WTC11 (cell line): ENCODE results near the gene BRK1. TPM values are rescaled to one million over a fixed set of nuclear protein-coding genes. Genes with fewer than 3 reads are reported as not detected.
A peak's percentile ranks its signal among the peaks of the same experiment; 100 is the strongest.

Source experiments
- ATAC-seq: fragments of 200-7000 bp; cut with Tn5 transposase; 2 replicates; pipeline ENCODE4 v1.10.0; 2021; ENCODE audit warnings: mild to moderate bottlenecking, moderate library complexity
- CTCF ChIA-PET: fragments of 300-600 bp; sonication (Branson Sonifier 250); formaldehyde crosslinking; loops from one replicate; lab custom pipeline; 2021; ENCODE audit warnings: antibody characterized with exemption; lab: Charles Lee
- POLR2A ChIA-PET: fragments of 350-600 bp; sonication (Branson Sonifier 250); formaldehyde crosslinking; loops from one replicate; lab custom pipeline; 2021; ENCODE audit warnings: antibody characterized with exemption; lab: Charles Lee
- DNase-seq: peaks from one replicate; pipeline ENCODE4 v3.0.0; 2021; ENCODE audit warnings: low spot score
- H3K27ac Mint-ChIP-seq: 2 replicates; pipeline ENCODE4 v1.8.0; 2021; ENCODE audit warnings: mixed read lengths
- H3K27me3 Mint-ChIP-seq: 2 replicates; pipeline ENCODE4 v1.8.0; 2021; ENCODE audit warnings: low read depth, mild to moderate bottlenecking, moderate library complexity, mixed read lengths
- H3K36me3 Mint-ChIP-seq: 2 replicates; pipeline ENCODE4 v1.8.0; 2021; ENCODE audit warnings: mixed read lengths
- H3K4me1 Mint-ChIP-seq: 2 replicates; pipeline ENCODE4 v1.8.0; 2022; ENCODE audit warnings: mixed read lengths
- H3K4me3 Mint-ChIP-seq: 2 replicates; pipeline ENCODE4 v1.8.0; 2021; ENCODE audit warnings: mild to moderate bottlenecking, moderate library complexity, mixed read lengths
- H3K9me3 Mint-ChIP-seq: 2 replicates; pipeline ENCODE4 v1.8.0; 2021; ENCODE audit warnings: mixed read lengths
- ATF1 ChIP-seq: sonication (generic); formaldehyde crosslinking; IDR thresholded peaks from 2 replicates; pipeline ENCODE4 v1.8.1; 2023; ENCODE audit warnings: mild to moderate bottlenecking, moderate library complexity, missing genetic modification reagents
- ATF2 ChIP-seq: sonication (generic); formaldehyde crosslinking; IDR thresholded peaks from 2 replicates; pipeline ENCODE4 v1.8.1; 2022; ENCODE audit warnings: low read depth, missing genetic modification reagents, borderline replicate concordance
- CDX4 ChIP-seq: fragments of 250-450 bp; sonication (Bioruptor Pico); IDR thresholded peaks from 2 replicates; pipeline ENCODE4 v1.9.0; 2021; ENCODE audit warnings: moderate library complexity, mild to moderate bottlenecking, inconsistent platforms, borderline replicate concordance
- FOXJ3 ChIP-seq: sonication (generic); formaldehyde crosslinking; IDR thresholded peaks from 2 replicates; pipeline ENCODE4 v1.9.0; 2021; ENCODE audit warnings: missing genetic modification reagents, mild to moderate bottlenecking, borderline replicate concordance
- FOXP1 ChIP-seq: sonication (generic); formaldehyde crosslinking; IDR thresholded peaks from 2 replicates; pipeline ENCODE4 v1.8.0; 2022; ENCODE audit warnings: missing genetic modification reagents, mild to moderate bottlenecking, moderate library complexity, borderline replicate concordance
- FOXP4 ChIP-seq: sonication (generic); formaldehyde crosslinking; IDR thresholded peaks from 2 replicates; pipeline ENCODE4 v1.8.0; 2022; ENCODE audit warnings: mild to moderate bottlenecking, missing genetic modification reagents
- HMGXB4 ChIP-seq: sonication (generic); formaldehyde crosslinking; IDR thresholded peaks from 2 replicates; pipeline ENCODE4 v1.8.1; 2023; ENCODE audit warnings: mild to moderate bottlenecking, moderate library complexity, missing genetic modification reagents
- MXD4 ChIP-seq: fragments of 250-450 bp; sonication (Bioruptor Pico); IDR thresholded peaks from 2 replicates; pipeline ENCODE4 v1.8.0; 2021; ENCODE audit warnings: mild to moderate bottlenecking, moderate library complexity, borderline replicate concordance
- SMAD3 ChIP-seq: sonication (generic); formaldehyde crosslinking; IDR thresholded peaks from 2 replicates; pipeline ENCODE4 v1.8.0; 2022; ENCODE audit warnings: missing genetic modification reagents, mild to moderate bottlenecking, borderline replicate concordance
- USF2 ChIP-seq: sonication (generic); formaldehyde crosslinking; IDR thresholded peaks from 2 replicates; pipeline ENCODE4 v1.8.1; 2023; ENCODE audit warnings: mild to moderate bottlenecking, missing genetic modification reagents, moderate library complexity
- ZNF232 ChIP-seq: sonication (generic); formaldehyde crosslinking; IDR thresholded peaks from 2 replicates; pipeline ENCODE4 v1.8.0; 2022; ENCODE audit warnings: mild to moderate bottlenecking, missing genetic modification reagents
- ZNF425 ChIP-seq: fragments of 250-450 bp; sonication (Bioruptor Pico); conservative IDR thresholded peaks from 2 replicates; pipeline ENCODE4 v1.9.0; 2021; ENCODE audit warnings: mild to moderate bottlenecking
- total RNA-seq: library from RNA; stranded (reverse); gene quantifications from 3 replicates; pipeline ENCODE4 v1.2.3, GENCODE V29; 2021

Gene BRK1
- total RNA-seq, 1 experiment from 2014 or later = 107 TPM

GRCh38 chr3:10108091-10108490 lies 7.4 kb upstream of the BRK1 start, which contains the start of gene FANCD2OS (continued):
- TF ChIP-seq FOXP4 (CRISPR knock-in tag) (no peak), MXD4 (no peak), HMGXB4 (no peak), ATF1 (CRISPR knock-in tag) (no peak), CDX4 (CRISPR knock-in tag) (no peak), FOXJ3 (CRISPR knock-in tag) (no peak)

GRCh38 chr3:10116138-10116460 lies 624 bp downstream of the BRK1 start:
- peak overlapping the region; percentile 99 for H3K4me3 Mint-ChIP-seq
- CTCF ChIA-PET = no interaction called here
- H3K4me1 Mint-ChIP-seq = peaks cover 11% of the 10 kb centered on the region
- no peaks in the 10 kb centered on the region for H3K9me3 Mint-ChIP-seq
- DNase-seq = no peak
- no peak for TF ChIP-seq FOXP1 (CRISPR knock-in tag)
- TF ChIP-seq SMAD3 (CRISPR knock-in tag) = 0 out of 2 replicates have a peak, but pooled peaks have one; percentile 19
- H3K27me3 Mint-ChIP-seq = no peaks in the 10 kb centered on the region
- POLR2A ChIA-PET = no interaction called here
- ATAC-seq = peak; percentile 14
- peaks cover 10% of the 10 kb centered on the region for H3K36me3 Mint-ChIP-seq
- peak overlapping the region; percentile 89 for H3K27ac Mint-ChIP-seq

GRCh38 chr3:10116928-10117327 lies 1.5 kb downstream of the BRK1 start:
- Mint-ChIP-seq H3K36me3 (peaks cover 13% of the 10 kb centered on the region), H3K27ac (no peak overlapping the region), H3K4me3 (peak overlapping the region; percentile 99), H3K4me1 (peaks cover 11% of the 10 kb centered on the region), H3K27me3 (no peaks in the 10 kb centered on the region), H3K9me3 (no peaks in the 10 kb centered on the region)
- TF ChIP-seq USF2 (CRISPR knock-in tag) (no peak), ZNF425 (CRISPR knock-in tag) (no peak), ZNF232 (CRISPR knock-in tag) (no peak), ATF2 (CRISPR knock-in tag) (no peak)
- no peak for ATAC-seq
- ChIA-PET CTCF (no interaction called here), POLR2A (no interaction called here)
- no peak for DNase-seq
